IMR-90 (cell line): Measurements from ENCODE around the gene GARNL3. TPM values are rescaled to one million over a fixed set of nuclear protein-coding genes. Genes with fewer than 3 reads are reported as not detected.

Source experiments
- ATAC-seq: fragments of 200-7000 bp; cut with Tn5 transposase; 2 replicates; pipeline ENCODE4 v1.9.1; 2020; ENCODE audit warnings: low read depth, mild to moderate bottlenecking, moderate library complexity
- BruUV-seq: library from RNA; stranded (reverse); fragments of 400-500 nt; replicated peaks from 2 replicates; lab custom pipeline; 2021; lab: Mats Ljungman, UMichigan
- CTCF ChIA-PET: fragments of 300-600 bp; formaldehyde crosslinking; extraction: SDS; loops from one replicate; lab custom pipeline; 2021; ENCODE audit warnings: antibody characterized with exemption; lab: Yijun Ruan, JAX
- POLR2A ChIA-PET: fragments of 300-600 bp; sonication (Branson Sonifier 250); formaldehyde crosslinking; loops from one replicate; lab custom pipeline; 2022; ENCODE audit warnings: antibody characterized with exemption; ENCODE audit not compliant: unreplicated experiment; lab: Charles Lee
- DNase-seq: peaks from one replicate; pipeline ENCODE4 v3.0.0; 2013
- H2AFZ ChIP-seq: replicated peaks from 2 replicates; pipeline ENCODE3; 2013; ENCODE audit warnings: low read length, mild to moderate bottlenecking; ENCODE audit not compliant: poor library complexity
- H2AK5ac ChIP-seq: 2 replicates; pipeline ENCODE4 v1.6.1; 2013; ENCODE audit warnings: low read depth, low read length, inconsistent platforms
- H2AK9ac ChIP-seq: replicated peaks from 2 replicates; pipeline ENCODE3; 2013; ENCODE audit warnings: mild to moderate bottlenecking, low read depth, low read length, moderate library complexity; ENCODE audit not compliant: poor library complexity
- H2BK120ac ChIP-seq: 2 replicates; pipeline ENCODE4 v1.6.1; 2013; ENCODE audit warnings: low read depth, low read length, inconsistent platforms
- H2BK15ac ChIP-seq: 3 replicates; pipeline ENCODE4 v1.6.1; 2013; ENCODE audit warnings: low read depth, low read length, inconsistent platforms
- H2BK20ac ChIP-seq: 2 replicates; pipeline ENCODE4 v1.6.1; 2013; ENCODE audit warnings: low read depth, mild to moderate bottlenecking, inconsistent platforms, low read length, moderate library complexity
- H2BK5ac ChIP-seq: 2 replicates; pipeline ENCODE4 v1.6.1; 2013; ENCODE audit warnings: mild to moderate bottlenecking, low read depth, low read length, inconsistent platforms; ENCODE audit not compliant: poor library complexity, severe bottlenecking
- H3K14ac ChIP-seq: replicated peaks from 2 replicates; pipeline ENCODE4 v1.6.1; 2013; ENCODE audit warnings: low read depth, low read length, inconsistent platforms
- H3K18ac ChIP-seq: 2 replicates; pipeline ENCODE4 v1.6.1; 2013; ENCODE audit warnings: low read depth, low read length, control low read depth
- H3K23ac ChIP-seq: 2 replicates; pipeline ENCODE4 v1.6.1; 2013; ENCODE audit warnings: low read depth, low read length, inconsistent platforms
- H3K27ac ChIP-seq: 2 replicates; pipeline ENCODE4 v1.5.1; 2013; ENCODE audit warnings: mild to moderate bottlenecking, control low read depth, low read length; ENCODE audit not compliant: insufficient read depth
- H3K27me3 ChIP-seq: 2 replicates; pipeline ENCODE4 v1.6.1; 2013; ENCODE audit warnings: low read length; ENCODE audit not compliant: control insufficient read depth, insufficient read depth
- H3K36me3 ChIP-seq: 2 replicates; pipeline ENCODE4 v1.6.1; 2013; ENCODE audit warnings: low read length, mixed read lengths; ENCODE audit not compliant: control insufficient read depth, insufficient read depth
- H3K4ac ChIP-seq: 2 replicates; pipeline ENCODE4 v1.6.1; 2013; ENCODE audit warnings: low read depth, low read length, inconsistent platforms
- H3K4me1 ChIP-seq: 2 replicates; pipeline ENCODE4 v1.6.1; 2013; ENCODE audit warnings: low read length, mixed read lengths; ENCODE audit not compliant: control insufficient read depth, insufficient read depth
- H3K4me2 ChIP-seq: 2 replicates; pipeline ENCODE4 v1.6.1; 2013; ENCODE audit warnings: low read depth, mild to moderate bottlenecking, control low read depth, low read length, moderate library complexity
- H3K4me3 ChIP-seq: 2 replicates; pipeline ENCODE4 v1.5.1; 2013; ENCODE audit warnings: low read depth, mild to moderate bottlenecking, control low read depth, low read length, moderate library complexity; ENCODE audit not compliant: insufficient read depth
- H3K56ac ChIP-seq: 2 replicates; pipeline ENCODE4 v1.6.1; 2013; ENCODE audit warnings: low read length, inconsistent platforms; ENCODE audit not compliant: insufficient read depth; ENCODE audit errors: extremely low read depth
- H3K79me1 ChIP-seq, 2 experiments: 2 replicates each; pipeline ENCODE4 v1.6.1; 2013; ENCODE audit warnings: low read length in 2 of 2, inconsistent platforms in 1 of 2, low read depth in 1 of 2
- H3K9ac ChIP-seq: 2 replicates; pipeline ENCODE4 v1.6.1; 2013; ENCODE audit warnings: low read depth, low read length, control low read depth
- H3K9me1 ChIP-seq: 2 replicates; pipeline ENCODE4 v1.6.1; 2013; ENCODE audit warnings: low read length, inconsistent platforms; ENCODE audit not compliant: insufficient read depth
- H3K9me3 ChIP-seq: 2 replicates; pipeline ENCODE4 v1.6.1; 2013; ENCODE audit warnings: low read length; ENCODE audit not compliant: control insufficient read depth, insufficient read depth
- H4K20me1 ChIP-seq: 2 replicates; pipeline ENCODE4 v1.6.1; 2013; ENCODE audit warnings: low read length, inconsistent platforms; ENCODE audit not compliant: insufficient read depth
- H4K5ac ChIP-seq: 2 replicates; pipeline ENCODE4 v1.6.1; 2013; ENCODE audit warnings: mild to moderate bottlenecking, low read depth, low read length, control low read depth
- H4K8ac ChIP-seq, 2 experiments: 2 replicates each; pipeline ENCODE4 v1.6.1; 2013; ENCODE audit warnings: low read depth in 2 of 2, low read length in 2 of 2, control low read depth in 1 of 2, inconsistent platforms in 1 of 2
- H4K91ac ChIP-seq: 2 replicates; pipeline ENCODE4 v1.6.1; 2013; ENCODE audit warnings: low read depth, low read length, inconsistent platforms; ENCODE audit not compliant: insufficient read depth
- BHLHE40 ChIP-seq: fragments of 150-350 bp; IDR thresholded peaks from 2 replicates; pipeline ENCODE4 v1.6.1; 2016; ENCODE audit warnings: mild to moderate bottlenecking, low read depth, low read length
- CTCF ChIP-seq: conservative IDR thresholded peaks from 2 replicates; pipeline ENCODE4 v1.5.1; 2012; ENCODE audit warnings: mild to moderate bottlenecking, low read depth, low read length, improper control_type of control experiment
- MAFK ChIP-seq: IDR thresholded peaks from 2 replicates; pipeline ENCODE4 v1.6.1; 2012; ENCODE audit warnings: low read depth, low read length, improper control_type of control experiment
- MAZ ChIP-seq: IDR thresholded peaks from 2 replicates; pipeline ENCODE4 v1.6.1; 2012; ENCODE audit warnings: low read depth, mild to moderate bottlenecking, low read length, improper control_type of control experiment, moderate library complexity, borderline replicate concordance
- MXI1 ChIP-seq: IDR thresholded peaks from 2 replicates; pipeline ENCODE4 v1.6.1; 2012; ENCODE audit warnings: low read depth, mild to moderate bottlenecking, low read length, moderate library complexity, borderline replicate concordance
- NFE2L2 ChIP-seq: fragments of 150-350 bp; IDR thresholded peaks from 2 replicates; pipeline ENCODE4 v1.6.1; 2016; ENCODE audit warnings: low read depth, mild to moderate bottlenecking, low read length
- POLR2A ChIP-seq: IDR thresholded peaks from 2 replicates; pipeline ENCODE4 v1.6.1; 2012; ENCODE audit warnings: mild to moderate bottlenecking, low read depth, low read length
- RCOR1 ChIP-seq: IDR thresholded peaks from 2 replicates; pipeline ENCODE4 v1.6.1; 2012; ENCODE audit warnings: mild to moderate bottlenecking, low read length, improper control_type of control experiment; ENCODE audit not compliant: insufficient replicate concordance
- SMC3 ChIP-seq: fragments of 150-350 bp; IDR thresholded peaks from 2 replicates; pipeline ENCODE4 v1.6.1; 2016; ENCODE audit warnings: low read depth, mild to moderate bottlenecking, antibody characterized with exemption, low read length, moderate library complexity
- WGBS, 2 experiments: methylation state at CpG; one replicate each; pipeline versions ENCODE4 v1.1.5 to v1.1.7; 2013; ENCODE audit warnings: missing lambda C conversion rate in 2 of 2; ENCODE audit not compliant: insufficient read length in 1 of 2; ENCODE audit errors: extremely low coverage in 2 of 2; 5-methylcytosine and 5-hydroxymethylcytosine counted together
- dilution Hi-C: fragments of 300-500 bp; cut with HindIII; formaldehyde crosslinking; loops from one replicate; pipeline ENCODE4 v1.14.3; 2018; ENCODE audit warnings: low sequenced_read_pairs; ENCODE audit not compliant: unreplicated experiment
- in situ Hi-C: fragments of 300-500 bp; cut with MboI; formaldehyde crosslinking; loops from 3 replicates; pipeline ENCODE4 v1.14.3; 2019; ENCODE audit warnings: low sequenced_read_pairs, inconsistent platforms, mixed read lengths
- intact Hi-C: fragments of 100-400 bp; cut with micrococcal nuclease; formaldehyde crosslinking; loops from 2 replicates; pipeline ENCODE4 v1.10.0; 2022
- polyA plus RNA-seq, 3 experiments: library from polyadenylated mRNA; depleted of rRNA; stranded (reverse); fragments of >200 nt; gene quantifications; 2 replicates each; pipeline ENCODE4 v1.2.3, GENCODE V29; 2012; ENCODE audit warnings: low replicate concordance in 1 of 3
- total RNA-seq: library from RNA; depleted of rRNA; stranded (reverse); fragments of >200 nt; gene quantifications from 2 replicates; pipeline ENCODE4 v1.2.3, GENCODE V29; 2012
- TF ChIP-seq, protein P1 (sequence below): fragments of 150-350 bp; IDR thresholded peaks from 2 replicates; pipeline ENCODE4 v1.6.1; 2017; ENCODE audit warnings: mild to moderate bottlenecking, antibody characterized with exemption, low read length, low read depth
- TF ChIP-seq, protein P2 (sequence below): fragments of 150-350 bp; IDR thresholded peaks from 2 replicates; pipeline ENCODE4 v1.6.1; 2016; ENCODE audit warnings: low read depth, mild to moderate bottlenecking, low read length, moderate library complexity, borderline replicate concordance

The GARNL3 gene
- total and polyA plus RNA-seq, 2 of the 4 experiments (the other 2 are of a cell fraction), result 1.9 to 5.0 TPM

DNA sequence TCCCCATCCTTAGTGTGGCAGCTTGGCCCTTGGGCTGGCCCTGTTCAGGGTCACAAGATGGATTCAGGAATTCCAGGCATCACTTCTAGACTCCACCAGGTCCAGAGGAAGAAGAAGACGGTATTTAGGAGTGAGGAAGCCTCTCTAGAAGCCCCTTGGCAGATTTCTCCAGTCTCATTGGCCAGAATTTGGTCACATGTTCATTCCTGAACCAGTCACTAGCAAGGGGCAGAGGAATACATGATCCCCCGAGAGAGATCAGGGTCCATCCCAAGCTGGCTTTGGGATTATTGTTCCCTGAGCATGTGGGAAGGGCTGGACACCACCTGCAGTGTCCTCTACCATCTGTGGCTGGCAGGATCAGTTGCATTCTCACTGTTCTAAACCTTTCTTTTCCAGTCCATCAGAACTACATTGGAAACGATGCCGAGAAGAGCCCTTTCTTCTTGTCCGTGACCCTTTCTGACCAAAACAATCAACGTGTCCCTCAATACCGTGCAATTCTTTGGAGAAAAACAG lies 48.5 kb downstream of the GARNL3 start:
- H3K4me2 ChIP-seq, result no peak overlapping the region
- peaks cover 1% of the 10 kb centered on the region; the same call in 1 of the 2 replicates for H3K9me1 ChIP-seq
- no peaks in the 10 kb centered on the region for H3K9me3 ChIP-seq
- ATAC-seq, result no peak
- no peak overlapping the region for H4K91ac ChIP-seq
- no peak overlapping the region for H2BK20ac ChIP-seq
- no peak overlapping the region for H3K4ac ChIP-seq
- dilution Hi-C loops, result no loop called here
- H4K8ac ChIP-seq, result no peak overlapping the region
- H2AFZ ChIP-seq, result no peak overlapping the region
- no peaks in the 10 kb centered on the region for H3K27me3 ChIP-seq
- peaks cover 4% of the 10 kb centered on the region; the same call in 1 of the 2 replicates for H3K4me1 ChIP-seq
- no peaks in the 10 kb centered on the region for H4K20me1 ChIP-seq
- H4K5ac ChIP-seq, result no peak overlapping the region
- no peak overlapping the region for H3K18ac ChIP-seq
- H3K4me3 ChIP-seq, result no peak overlapping the region
- no peak overlapping the region for H2AK9ac ChIP-seq
- no peaks in the 10 kb centered on the region for H3K79me1 ChIP-seq
- no peak overlapping the region for H3K23ac ChIP-seq
- in situ Hi-C loops, result no loop called here
- intact Hi-C loops, result no loop called here
- H3K9ac ChIP-seq, result no peak overlapping the region
- 84% methylated on average over 2 of the region's 7 CpGs; no CpG with 5 or more reads in 1 of the 2 experiments for WGBS, 2 experiments
- ChIA-PET CTCF (no interaction called here), POLR2A (no interaction called here)
- no peak for DNase-seq
- no peak overlapping the region for H3K14ac ChIP-seq
- H3K27ac ChIP-seq, result no peak overlapping the region
- no peaks in the 10 kb centered on the region for H3K36me3 ChIP-seq
- no peak overlapping the region for H2BK15ac ChIP-seq
- H2AK5ac ChIP-seq, result no peak overlapping the region
- no TSS peak for BruUV-seq
- H2BK5ac ChIP-seq, result no peak overlapping the region
- no peak overlapping the region for H2BK120ac ChIP-seq
- TF ChIP-seq MXI1 (no peak), SMC3 (no peak), MAFK (no peak), BHLHE40 (no peak), NFE2L2 (no peak), CTCF (no peak), RCOR1 (no peak), POLR2A (no peak), MAZ (no peak)
- TF ChIP-seq, protein P1, sequence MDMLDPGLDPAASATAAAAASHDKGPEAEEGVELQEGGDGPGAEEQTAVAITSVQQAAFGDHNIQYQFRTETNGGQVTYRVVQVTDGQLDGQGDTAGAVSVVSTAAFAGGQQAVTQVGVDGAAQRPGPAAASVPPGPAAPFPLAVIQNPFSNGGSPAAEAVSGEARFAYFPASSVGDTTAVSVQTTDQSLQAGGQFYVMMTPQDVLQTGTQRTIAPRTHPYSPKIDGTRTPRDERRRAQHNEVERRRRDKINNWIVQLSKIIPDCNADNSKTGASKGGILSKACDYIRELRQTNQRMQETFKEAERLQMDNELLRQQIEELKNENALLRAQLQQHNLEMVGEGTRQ, result no peak
- TF ChIP-seq, protein P2, sequence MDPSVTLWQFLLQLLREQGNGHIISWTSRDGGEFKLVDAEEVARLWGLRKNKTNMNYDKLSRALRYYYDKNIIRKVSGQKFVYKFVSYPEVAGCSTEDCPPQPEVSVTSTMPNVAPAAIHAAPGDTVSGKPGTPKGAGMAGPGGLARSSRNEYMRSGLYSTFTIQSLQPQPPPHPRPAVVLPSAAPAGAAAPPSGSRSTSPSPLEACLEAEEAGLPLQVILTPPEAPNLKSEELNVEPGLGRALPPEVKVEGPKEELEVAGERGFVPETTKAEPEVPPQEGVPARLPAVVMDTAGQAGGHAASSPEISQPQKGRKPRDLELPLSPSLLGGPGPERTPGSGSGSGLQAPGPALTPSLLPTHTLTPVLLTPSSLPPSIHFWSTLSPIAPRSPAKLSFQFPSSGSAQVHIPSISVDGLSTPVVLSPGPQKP, result no peak
- no peak overlapping the region for H3K56ac ChIP-seq
